WI38 (cell line): ENCODE results near the gene HSPG2.

Source experiments
- H3K4me3 ChIP-seq: 2 replicates; pipeline ENCODE4 v1.5.1; 2011; ENCODE audit warnings: low read depth, mild to moderate bottlenecking, control low read depth, low read length
- TF ChIP-seq, protein P1 (sequence below): IDR thresholded peaks from 2 replicates; pipeline ENCODE4 v1.5.1; 2012; ENCODE audit warnings: low read depth, mild to moderate bottlenecking, control low read depth, low read length

The HSPG2 gene

DNA sequence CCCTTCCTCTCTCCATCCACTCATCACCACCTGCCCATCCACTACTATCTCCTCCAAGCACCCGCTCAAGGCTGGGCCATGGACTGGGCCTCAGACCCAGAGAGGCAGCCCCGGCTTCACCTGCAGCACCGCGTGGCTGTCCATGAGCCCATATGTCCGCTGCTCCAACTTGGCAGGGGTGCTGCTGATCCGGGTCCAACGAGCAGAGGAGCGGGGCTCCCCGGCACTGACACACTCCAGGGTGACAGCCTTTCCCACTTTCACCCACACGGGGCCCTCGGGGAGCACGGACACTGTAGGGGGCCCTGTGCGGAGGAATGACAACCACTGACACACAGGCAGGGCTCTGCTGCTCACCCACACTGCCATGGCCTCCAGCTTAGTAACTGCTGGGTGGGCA lies 96.1 kb downstream of the HSPG2 start:
- H3K4me3 ChIP-seq = no peak overlapping the region
- TF ChIP-seq, protein P1, sequence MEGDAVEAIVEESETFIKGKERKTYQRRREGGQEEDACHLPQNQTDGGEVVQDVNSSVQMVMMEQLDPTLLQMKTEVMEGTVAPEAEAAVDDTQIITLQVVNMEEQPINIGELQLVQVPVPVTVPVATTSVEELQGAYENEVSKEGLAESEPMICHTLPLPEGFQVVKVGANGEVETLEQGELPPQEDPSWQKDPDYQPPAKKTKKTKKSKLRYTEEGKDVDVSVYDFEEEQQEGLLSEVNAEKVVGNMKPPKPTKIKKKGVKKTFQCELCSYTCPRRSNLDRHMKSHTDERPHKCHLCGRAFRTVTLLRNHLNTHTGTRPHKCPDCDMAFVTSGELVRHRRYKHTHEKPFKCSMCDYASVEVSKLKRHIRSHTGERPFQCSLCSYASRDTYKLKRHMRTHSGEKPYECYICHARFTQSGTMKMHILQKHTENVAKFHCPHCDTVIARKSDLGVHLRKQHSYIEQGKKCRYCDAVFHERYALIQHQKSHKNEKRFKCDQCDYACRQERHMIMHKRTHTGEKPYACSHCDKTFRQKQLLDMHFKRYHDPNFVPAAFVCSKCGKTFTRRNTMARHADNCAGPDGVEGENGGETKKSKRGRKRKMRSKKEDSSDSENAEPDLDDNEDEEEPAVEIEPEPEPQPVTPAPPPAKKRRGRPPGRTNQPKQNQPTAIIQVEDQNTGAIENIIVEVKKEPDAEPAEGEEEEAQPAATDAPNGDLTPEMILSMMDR = no peak

DNA sequence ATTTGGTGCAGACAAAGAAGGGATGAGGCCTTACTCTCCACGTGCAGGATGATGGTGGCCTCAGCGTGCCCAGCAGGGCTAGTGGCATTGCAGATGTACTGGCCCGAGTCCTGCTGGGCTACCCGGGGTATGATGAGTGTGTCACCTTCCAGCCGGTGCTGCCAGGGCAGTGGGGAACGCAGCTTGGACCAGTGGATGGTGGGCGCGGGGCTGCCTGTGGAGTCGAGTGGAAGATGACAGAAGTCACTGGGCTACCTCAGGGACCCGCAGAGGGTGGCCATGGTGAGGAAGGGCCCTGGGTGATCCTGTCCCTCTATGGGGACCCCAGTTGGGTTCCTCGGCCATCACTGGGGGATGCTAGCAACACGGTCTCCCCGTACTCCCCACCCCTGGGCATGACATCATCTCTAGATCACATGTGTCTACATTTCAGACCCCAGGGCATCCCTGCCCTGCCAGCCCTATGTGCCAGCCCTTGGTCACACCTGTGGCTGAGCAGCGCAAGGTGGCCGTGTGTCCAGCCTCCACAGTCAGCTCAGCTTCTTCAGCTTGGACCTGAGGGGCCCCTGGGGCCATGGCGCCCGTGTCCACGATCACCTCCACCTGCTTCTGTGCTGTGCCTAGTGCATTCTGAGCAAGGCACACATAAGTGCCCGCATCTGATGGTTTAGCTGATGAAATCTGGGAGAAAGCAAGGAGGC lies 97.6 kb downstream of the HSPG2 start:
- TF ChIP-seq, protein P1 = no peak
- H3K4me3 ChIP-seq = no peak overlapping the region

DNA sequence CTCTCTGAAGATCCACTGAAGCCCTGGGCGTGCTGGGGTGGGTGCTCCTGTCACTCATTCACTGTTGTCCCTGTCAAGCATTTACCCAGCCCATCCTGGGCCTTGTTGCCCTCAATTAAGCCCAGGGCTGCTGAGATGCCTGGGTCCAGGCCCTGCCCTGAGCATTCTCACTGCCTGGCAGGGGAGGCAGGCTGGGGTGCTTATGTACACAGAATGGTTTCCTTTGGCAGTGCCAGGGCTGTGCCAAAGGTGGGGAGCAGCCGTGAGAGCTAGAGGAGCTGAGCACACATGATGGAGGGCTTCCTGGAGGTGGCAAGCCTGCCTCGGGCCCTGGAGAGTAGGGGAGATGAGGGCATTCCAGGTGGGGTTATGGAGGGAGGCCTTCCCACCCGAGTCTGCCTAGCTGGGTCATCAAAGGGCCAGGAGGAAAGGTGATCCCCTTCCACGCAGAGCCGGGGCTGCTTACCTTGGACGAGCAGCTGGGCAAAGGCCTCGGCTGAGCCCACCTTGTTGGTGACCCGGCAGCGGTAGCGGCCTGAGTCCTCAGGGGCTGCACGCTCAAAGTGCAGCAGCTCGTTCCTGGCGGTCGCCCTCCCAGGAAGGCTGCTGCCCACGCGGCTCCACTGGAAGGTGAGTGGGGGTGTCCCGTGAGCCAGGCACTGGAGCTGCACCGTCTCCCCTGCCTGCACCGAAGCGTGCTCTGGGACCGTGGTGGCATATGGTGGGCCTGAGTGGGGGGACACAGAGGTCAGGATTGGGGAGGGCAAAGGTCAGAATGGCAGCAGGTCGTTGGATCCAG lies 98.6 kb downstream of the HSPG2 start:
- TF ChIP-seq, protein P1 = no peak
- no peak overlapping the region for H3K4me3 ChIP-seq

DNA sequence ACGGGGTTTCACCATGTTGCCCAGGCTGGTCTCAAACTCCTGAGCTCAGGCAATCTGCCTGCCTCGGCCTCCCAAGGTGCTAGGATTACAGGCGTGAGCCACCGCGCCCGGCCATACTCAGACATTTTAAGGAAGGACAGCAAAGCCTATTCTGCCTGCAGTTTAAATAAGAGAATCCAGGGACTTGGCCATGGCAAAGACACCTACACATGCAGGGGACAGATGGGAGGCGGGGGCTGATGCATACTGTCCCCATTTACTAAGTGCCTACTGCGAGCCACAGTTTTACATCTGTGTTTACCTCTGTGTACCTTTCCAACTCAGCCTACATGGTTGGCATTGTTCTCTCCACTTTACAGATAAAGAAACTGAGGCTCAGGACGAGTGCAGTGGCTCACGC lies 99.6 kb downstream of the HSPG2 start:
- no peak overlapping the region for H3K4me3 ChIP-seq
- TF ChIP-seq, protein P1 = no peak

DNA sequence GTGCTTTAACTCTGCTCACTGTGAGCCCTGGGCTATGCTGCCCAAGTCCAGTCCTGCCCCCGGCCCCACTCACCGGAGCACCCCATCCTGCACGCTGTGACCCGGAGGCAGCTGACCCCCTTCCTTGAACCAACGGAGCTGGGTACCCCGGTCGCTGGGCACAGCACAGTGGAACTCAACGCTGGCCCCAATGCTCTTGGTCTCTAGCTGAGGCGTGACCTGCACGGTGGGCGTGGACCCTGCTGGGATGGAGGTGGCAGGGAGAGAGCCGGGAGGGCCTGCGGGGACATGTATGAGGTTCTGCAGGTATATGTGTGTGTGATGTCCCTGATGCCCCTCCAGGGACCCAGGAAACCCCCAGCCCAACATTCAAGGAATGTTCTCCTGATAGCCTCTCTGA lies 100.4 kb downstream of the HSPG2 start:
- no peak overlapping the region for H3K4me3 ChIP-seq
- TF ChIP-seq, protein P1 = no peak

DNA sequence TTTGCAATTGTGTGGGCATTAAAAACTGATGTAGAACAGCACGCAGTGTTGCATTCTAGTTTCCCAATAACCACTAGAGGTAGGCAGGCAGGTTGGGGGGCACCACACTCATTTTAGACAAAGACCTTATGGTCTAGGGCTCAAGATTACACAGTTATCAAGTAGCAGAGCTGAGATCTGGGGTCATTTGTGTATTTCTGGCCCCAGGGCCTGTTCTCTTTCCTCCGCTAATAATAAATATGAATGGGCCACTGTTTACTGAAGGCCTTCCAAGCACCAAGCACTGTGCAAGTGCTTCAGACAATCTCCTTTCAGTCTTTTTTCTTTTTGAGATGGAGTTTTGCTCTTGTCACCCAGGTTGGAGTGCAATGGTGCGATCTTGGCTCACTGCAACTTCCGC lies 101.1 kb downstream of the HSPG2 start:
- TF ChIP-seq, protein P1 = no peak
- no peak overlapping the region for H3K4me3 ChIP-seq

DNA sequence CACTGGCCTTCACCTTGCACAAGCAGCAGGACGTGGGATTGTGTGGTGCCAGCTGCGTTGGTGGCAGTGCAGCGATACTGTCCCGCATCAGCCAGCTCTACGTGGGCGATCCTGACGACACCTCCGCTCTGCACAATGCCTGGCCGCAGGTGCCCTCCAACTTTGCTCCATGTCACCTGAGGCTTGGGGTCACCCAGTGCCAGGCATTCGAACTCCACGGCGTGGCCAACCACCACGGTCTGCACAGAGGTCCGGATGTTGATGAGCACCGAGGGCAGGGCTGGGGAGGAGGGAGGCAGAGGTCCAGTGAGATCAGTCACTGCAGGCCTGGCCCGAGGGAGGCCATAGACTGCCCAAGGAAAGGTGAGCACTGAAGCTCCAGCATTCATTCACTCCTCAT lies 102.4 kb downstream of the HSPG2 start:
- no peak overlapping the region for H3K4me3 ChIP-seq
- TF ChIP-seq, protein P1 = no peak
